Loucy (cell line): ENCODE data around the gene TUBGCP5.
"Not testable (repeated sequence)": the region's sequence is repeated elsewhere in the genome, so short reads cannot be mapped to it uniquely, and the experiment has no call there.

Experiments used
- H2AFZ ChIP-seq: fragments of 200-600 bp; sonication (generic); 2 replicates; pipeline ENCODE4 v1.6.0; 2016; ENCODE audit warnings: antibody characterized with exemption, mild to moderate bottlenecking, low read length, moderate library complexity
- H3F3A ChIP-seq: fragments of 200-600 bp; 2 replicates; pipeline ENCODE4 v1.6.0; 2016; ENCODE audit warnings: antibody characterized with exemption, low read depth, mild to moderate bottlenecking
- H3K27me3 ChIP-seq: fragments of 200-600 bp; sonication (generic); 2 replicates; pipeline ENCODE4 v1.6.1; 2014; ENCODE audit warnings: low read length, mild to moderate bottlenecking; ENCODE audit not compliant: insufficient read depth, poor library complexity, severe bottlenecking
- H3K36me3 ChIP-seq: fragments of 200-600 bp; sonication (generic); 2 replicates; pipeline ENCODE4 v1.6.1; 2016; ENCODE audit warnings: low read length; ENCODE audit not compliant: insufficient read depth
- H3K4me1 ChIP-seq: fragments of 200-600 bp; sonication (generic); 2 replicates; pipeline ENCODE4 v1.5.1; 2014; ENCODE audit warnings: low read length, mild to moderate bottlenecking; ENCODE audit not compliant: insufficient read depth, poor library complexity, severe bottlenecking
- H3K4me2 ChIP-seq: fragments of 200-600 bp; sonication (generic); 2 replicates; pipeline ENCODE4 v1.6.0; 2014; ENCODE audit warnings: antibody characterized with exemption, low read length, low read depth, mild to moderate bottlenecking; ENCODE audit not compliant: poor library complexity, severe bottlenecking
- H3K4me3 ChIP-seq: fragments of 200-600 bp; sonication (generic); 2 replicates; pipeline ENCODE4 v1.5.1; 2014; ENCODE audit warnings: low read length, mild to moderate bottlenecking, mixed read lengths; ENCODE audit not compliant: poor library complexity, severe bottlenecking
- H3K79me2 ChIP-seq: fragments of 200-600 bp; sonication (generic); 2 replicates; pipeline ENCODE4 v1.6.1; 2014; ENCODE audit warnings: low read length; ENCODE audit not compliant: insufficient read depth
- H3K9ac ChIP-seq: fragments of 200-600 bp; sonication (generic); 2 replicates; pipeline ENCODE4 v1.6.0; 2014; ENCODE audit warnings: mild to moderate bottlenecking, low read depth, low read length, moderate library complexity; ENCODE audit not compliant: poor library complexity, severe bottlenecking
- H3K9me2 ChIP-seq: fragments of 200-600 bp; sonication (generic); replicated peaks from 2 replicates; pipeline ENCODE4 v1.6.1; 2016; ENCODE audit warnings: low read depth, low read length, mixed read lengths
- H3K9me3 ChIP-seq: fragments of 200-600 bp; sonication (generic); 2 replicates; pipeline ENCODE4 v1.6.1; 2014; ENCODE audit warnings: mild to moderate bottlenecking, antibody characterized with exemption, low read length, low read depth; ENCODE audit not compliant: insufficient read depth
- H4K20me1 ChIP-seq: fragments of 200-600 bp; sonication (generic); 2 replicates; pipeline ENCODE4 v1.6.0; 2014; ENCODE audit warnings: antibody characterized with exemption, low read length, mild to moderate bottlenecking; ENCODE audit not compliant: insufficient read depth, poor library complexity, severe bottlenecking
- CTCF ChIP-seq: fragments of 200-600 bp; sonication (generic); conservative IDR thresholded peaks from 2 replicates; pipeline ENCODE4 v1.5.1; 2014; ENCODE audit warnings: mild to moderate bottlenecking, antibody characterized with exemption, low read length
- EZH2phosphoT487 ChIP-seq: fragments of 200-600 bp; IDR thresholded peaks from 2 replicates; pipeline ENCODE4 v1.6.1; 2018; ENCODE audit warnings: antibody characterized with exemption, mild to moderate bottlenecking, moderate library complexity, borderline replicate concordance

Gene TUBGCP5

GRCh38 chr15:22989576-22990477, 49.5 kb downstream of the TUBGCP5 start:
- H3K27me3 ChIP-seq, result no peaks in the 10 kb centered on the region
- H2AFZ ChIP-seq, result no peak overlapping the region

GRCh38 chr15:22988811-22989210, 50.6 kb downstream of the TUBGCP5 start:
- Histone ChIP-seq H3K27me3 (no peaks in the 10 kb centered on the region), H3K9ac (no peak overlapping the region), H3K9me3 (no peaks in the 10 kb centered on the region), H3K4me2 (no peak overlapping the region), H2AFZ (no peak overlapping the region), H3K4me1 (no peaks in the 10 kb centered on the region), H3K4me3 (no peak overlapping the region), H3F3A (no peaks in the 10 kb centered on the region), H3K79me2 (no peaks in the 10 kb centered on the region), H3K36me3 (no peaks in the 10 kb centered on the region), H3K9me2 (no peaks in the 10 kb centered on the region), H4K20me1 (no peaks in the 10 kb centered on the region)
- no peak for TF ChIP-seq CTCF
- TF ChIP-seq EZH2phosphoT487, result no peak

More at GRCh38 chr15:22989576-22990477, 49.5 kb downstream of the TUBGCP5 start:
- Histone ChIP-seq H3K9me2 (no peaks in the 10 kb centered on the region), H3F3A (no peaks in the 10 kb centered on the region), H3K4me1 (no peaks in the 10 kb centered on the region), H3K9ac (no peak overlapping the region), H4K20me1 (no peaks in the 10 kb centered on the region), H3K4me2 (no peak overlapping the region), H3K9me3 (no peaks in the 10 kb centered on the region), H3K79me2 (no peaks in the 10 kb centered on the region), H3K36me3 (no peaks in the 10 kb centered on the region), H3K4me3 (no peak overlapping the region)
- TF ChIP-seq EZH2phosphoT487 (no peak), CTCF (no peak; the same call in 1 of the 2 replicates)

- not testable (repeated sequence) for H3K79me2 ChIP-seq, H3K4me1 ChIP-seq, H3K4me2 ChIP-seq, H3K9me3 ChIP-seq, H3K9me2 ChIP-seq, H3K36me3 ChIP-seq, H2AFZ ChIP-seq, H3F3A ChIP-seq, H4K20me1 ChIP-seq, H3K4me3 ChIP-seq, H3K9ac ChIP-seq
- H3K27me3 ChIP-seq, result peaks cover 13% of the 10 kb centered on the region
Measured at GRCh38 chr15:22981931-22982330, 57.4 kb downstream of the TUBGCP5 start.
